RKO (cell line): ENCODE data around the gene CSF3R.
"Not testable (repeated sequence)": the region's sequence is repeated elsewhere in the genome, so short reads cannot be mapped to it uniquely, and the experiment has no call there.

Experiments
- DNase-seq: peaks from one replicate; pipeline ENCODE4 v3.0.0-alpha.2; 2016; ENCODE audit warnings: low spot score

Gene CSF3R

GRCh38 chr1:36513676-36514473 lies 31.2 kb upstream of the CSF3R start:
- DNase-seq, result no peak

- no peak for DNase-seq
Observed at GRCh38 chr1:36512842-36513241, 30.1 kb upstream of the CSF3R start.

- peak; percentile 46 for DNase-seq
Observed at GRCh38 chr1:36511804-36512798, 29.4 kb upstream of the CSF3R start.

- not testable (repeated sequence) for DNase-seq
Observed at GRCh38 chr1:36511220-36511619, 28.5 kb upstream of the CSF3R start.

- DNase-seq, result no peak
Observed at GRCh38 chr1:36510418-36510817, 27.7 kb upstream of the CSF3R start.

GRCh38 chr1:36508257-36508656 lies 25.5 kb upstream of the CSF3R start:
- DNase-seq, result no peak

GRCh38 chr1:36506276-36506920 lies 23.7 kb upstream of the CSF3R start:
- DNase-seq, result no peak

- DNase-seq, result no peak
Observed at GRCh38 chr1:36503733-36504132, 21.0 kb upstream of the CSF3R start.

GRCh38 chr1:36503159-36503558 lies 20.4 kb upstream of the CSF3R start:
- no peak for DNase-seq

GRCh38 chr1:36502616-36503015 lies 19.9 kb upstream of the CSF3R start:
- DNase-seq, result no peak

GRCh38 chr1:36501911-36502310 lies 19.2 kb upstream of the CSF3R start:
- DNase-seq, result not testable (repeated sequence)

- DNase-seq, result no peak
Observed at GRCh38 chr1:36497207-36497606, 14.5 kb upstream of the CSF3R start.

- DNase-seq, result no peak
Observed at GRCh38 chr1:36494971-36495370, 12.3 kb upstream of the CSF3R start.

GRCh38 chr1:36493524-36493923 lies 10.8 kb upstream of the CSF3R start:
- no peak for DNase-seq

GRCh38 chr1:36492491-36492890 lies 9.8 kb upstream of the CSF3R start:
- DNase-seq, result no peak

- not testable (repeated sequence) for DNase-seq
Observed at GRCh38 chr1:36489258-36490051, 6.7 kb upstream of the CSF3R start.

- no peak for DNase-seq
Observed at GRCh38 chr1:36487906-36488305, 5.2 kb upstream of the CSF3R start.

GRCh38 chr1:36487336-36487725 lies 4.6 kb upstream of the CSF3R start:
- not testable (repeated sequence) for DNase-seq

- no peak for DNase-seq
Observed at GRCh38 chr1:36486439-36487335, 4.0 kb upstream of the CSF3R start.

GRCh38 chr1:36486093-36486438 lies 3.4 kb upstream of the CSF3R start:
- DNase-seq, result no peak

GRCh38 chr1:36484099-36484498 lies 1.4 kb upstream of the CSF3R start:
- DNase-seq, result no peak
